Heart left ventricle (tissue), 16 donors: ENCODE data around the gene SLC6A18. TPM values are rescaled to one million over a fixed set of nuclear protein-coding genes. Genes with fewer than 3 reads are reported as not detected.

Source experiments
- ATAC-seq, 4 donors: fragments of 200-7000 bp; cut with Tn5 transposase; one replicate each; pipeline ENCODE4 v1.9.1; 2020 to 2022; ENCODE audit warnings: moderate library complexity in 4 of 4, mild to moderate bottlenecking in 3 of 4, moderate number of reproducible peaks in 1 of 4
- DNase-seq, 5 donors: peaks; one replicate each; pipeline ENCODE4 v3.0.0-alpha.2; 2020
- H3K27ac ChIP-seq, 12 donors: fragments of 200-600 bp; sonication (generic) in 4 of 12; one replicate each; pipeline versions ENCODE4 v1.5.0 to v1.8.0; 2016 to 2022; ENCODE audit warnings: mild to moderate bottlenecking in 2 of 12
- H3K27me3 ChIP-seq, 9 donors: fragments of 200-600 bp; sonication (generic) in 2 of 9; one replicate each; pipeline versions ENCODE4 v1.5.1 to v1.8.0; 2016 to 2022; ENCODE audit warnings: mild to moderate bottlenecking in 3 of 9
- H3K36me3 ChIP-seq, 9 donors: fragments of 200-600 bp; sonication (generic) in 2 of 9; one replicate each; pipeline versions ENCODE4 v1.5.0 to v1.8.0; 2018 to 2022; ENCODE audit warnings: mild to moderate bottlenecking in 2 of 9
- H3K4me1 ChIP-seq, 12 donors: fragments of 200-600 bp; sonication (generic) in 4 of 12; one replicate each; pipeline versions ENCODE4 v1.5.0 to v1.8.0; 2016 to 2022; ENCODE audit warnings: mild to moderate bottlenecking in 3 of 12
- H3K4me3 ChIP-seq, 12 donors: fragments of 200-600 bp; sonication (generic) in 4 of 12; one replicate each; pipeline versions ENCODE4 v1.5.0 to v1.8.0; 2017 to 2022; ENCODE audit warnings: mild to moderate bottlenecking in 9 of 12, moderate library complexity in 4 of 12
- H3K9me3 ChIP-seq, 12 donors: fragments of 200-600 bp; sonication (generic) in 4 of 12; one replicate each; pipeline versions ENCODE4 v1.5.0 to v1.8.0; 2016 to 2022; ENCODE audit warnings: mild to moderate bottlenecking in 1 of 12
- POLR2A ChIP-seq, 2 donors: fragments of 450-650 bp; IDR thresholded peaks; one replicate each; pipeline ENCODE4 v1.6.1; 2017; ENCODE audit warnings: antibody characterized with exemption in 2 of 2, mild to moderate bottlenecking in 2 of 2, moderate library complexity in 2 of 2
- WGBS, 4 donors: extraction: QIAGEN DNeasy Blood & Tissue Kit in 2 of 4; methylation state at CpG; one replicate each; pipeline versions ENCODE4 v1.1.5 to v1.1.7; 2013 to 2018; 5-methylcytosine and 5-hydroxymethylcytosine counted together
- intact Hi-C, 10 donors: fragments of 100-400 bp; cut with DNase I; formaldehyde crosslinking; loops; one replicate each; pipeline versions ENCODE4 v1.11.1 to v1.14.2; 2022
- polyA plus RNA-seq, 2 donors: library from polyadenylated mRNA; stranded (reverse); fragments of 200-250 nt; gene quantifications; one replicate each; pipeline ENCODE4 v1.2.3, GENCODE V29; 2013
- total RNA-seq, 9 donors: library from RNA; depleted of rRNA in 2 of 9; stranded (reverse); fragments of >200 nt in 2 of 9; fragmentation: NEBNext Ultra II Directional in 3 of 9; extraction: Animal tissue kit (Norgen Biotek cat#: 25700) in 3 of 9; gene quantifications; one replicate each; pipeline versions ENCODE4 v1.1.0 to v1.2.4, GENCODE V29; 2016 to 2023
- TF ChIP-seq, protein P1 (sequence below), 12 donors: fragments of 200-600 bp; sonication (generic) in 4 of 12; IDR thresholded peaks; one replicate each; pipeline versions ENCODE4 v1.5.0 to v1.8.0; 2018 to 2022; ENCODE audit warnings: antibody characterized with exemption in 12 of 12, mild to moderate bottlenecking in 5 of 12
- donor health status: ischemic (EF 13 %, LVEDD 7.1; RV severe dilation, severe dysfunction).
- donor health status: healthy with polysubstance abuse.
- donor health status: DM: no; HTN: yes; CAD: no.
- donor health status: DM: no; HTN: no; CAD: no.
- donor health status: ischemic (EF 25% LVEDD 6.9; RV normal size, moderate dysfunction).
- donor health status: ischemic (EF 25% LVEDD 5.7; RV mildly dilated, moderate dysfunction).
- donor health status: healthy.
- donor health status: DM: yes; HTN: yes; CAD: no.
- donor health status: ischemic (EF 35%, LVEDD 5.7; RV mildly dilated, moderate dysfunction).
- donor health status: nonischemic (EF 11% LVEDD 7.7; RV severe dilation, severe dysfunction).
- donor health status: DM: yes; HTN: yes; CAD: no.
- donor health status: PGD.
- donor health status: ischemic (EF 29% LVEDD 5.4; RV normal size, mild dysfunction).
- donor health status: nonischemic (EF 23%, LVEDD 6.1; RV moderate dilation, normal function).

The SLC6A18 gene
- total and polyA plus RNA-seq, 11 donors = not detected

DNA sequence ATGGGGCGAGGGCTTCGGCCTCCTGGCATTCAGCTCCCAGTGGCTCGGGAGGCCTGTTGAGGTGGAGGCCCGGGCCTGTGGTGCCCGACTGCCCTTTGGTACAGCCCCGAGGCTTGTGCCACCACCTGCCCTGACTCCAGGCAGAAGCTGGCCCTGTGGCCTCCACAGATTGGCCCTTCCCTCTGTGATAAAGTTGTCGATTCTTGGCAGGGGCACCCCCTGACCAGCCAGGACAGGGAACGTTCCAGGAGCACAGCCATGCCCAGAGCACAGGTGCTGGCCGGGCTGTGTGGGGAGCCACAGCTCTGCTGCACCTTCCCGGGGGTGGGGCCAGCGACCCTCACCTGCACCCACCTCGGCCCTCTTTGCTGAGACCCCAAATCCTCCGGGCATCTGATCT is 32.7 kb downstream of the SLC6A18 start:
- Histone ChIP-seq H3K4me1 (no peaks in the 10 kb centered on the region), H3K9me3 (peaks cover 0 to 22% (median 10%) of the 10 kb centered on the region in 12 donors), H3K36me3 (no peaks in the 10 kb centered on the region), H3K4me3 (no peak overlapping the region), H3K27ac (no peak overlapping the region), H3K27me3 (peaks cover 0 to 11% (median 0%) of the 10 kb centered on the region in 9 donors)
- DNase-seq = no peak
- intact Hi-C loops = no loop called here
- ATAC-seq = no peak
- 77 to 84% (median 83%) methylated on average over 9 to 13 of the region's 13 CpGs for WGBS, 4 donors
- TF ChIP-seq, protein P1, sequence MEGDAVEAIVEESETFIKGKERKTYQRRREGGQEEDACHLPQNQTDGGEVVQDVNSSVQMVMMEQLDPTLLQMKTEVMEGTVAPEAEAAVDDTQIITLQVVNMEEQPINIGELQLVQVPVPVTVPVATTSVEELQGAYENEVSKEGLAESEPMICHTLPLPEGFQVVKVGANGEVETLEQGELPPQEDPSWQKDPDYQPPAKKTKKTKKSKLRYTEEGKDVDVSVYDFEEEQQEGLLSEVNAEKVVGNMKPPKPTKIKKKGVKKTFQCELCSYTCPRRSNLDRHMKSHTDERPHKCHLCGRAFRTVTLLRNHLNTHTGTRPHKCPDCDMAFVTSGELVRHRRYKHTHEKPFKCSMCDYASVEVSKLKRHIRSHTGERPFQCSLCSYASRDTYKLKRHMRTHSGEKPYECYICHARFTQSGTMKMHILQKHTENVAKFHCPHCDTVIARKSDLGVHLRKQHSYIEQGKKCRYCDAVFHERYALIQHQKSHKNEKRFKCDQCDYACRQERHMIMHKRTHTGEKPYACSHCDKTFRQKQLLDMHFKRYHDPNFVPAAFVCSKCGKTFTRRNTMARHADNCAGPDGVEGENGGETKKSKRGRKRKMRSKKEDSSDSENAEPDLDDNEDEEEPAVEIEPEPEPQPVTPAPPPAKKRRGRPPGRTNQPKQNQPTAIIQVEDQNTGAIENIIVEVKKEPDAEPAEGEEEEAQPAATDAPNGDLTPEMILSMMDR (IDR thresholded peaks at IDR 0.05) = no peak
- no peak for TF ChIP-seq POLR2A (IDR thresholded peaks at IDR 0.05)

DNA sequence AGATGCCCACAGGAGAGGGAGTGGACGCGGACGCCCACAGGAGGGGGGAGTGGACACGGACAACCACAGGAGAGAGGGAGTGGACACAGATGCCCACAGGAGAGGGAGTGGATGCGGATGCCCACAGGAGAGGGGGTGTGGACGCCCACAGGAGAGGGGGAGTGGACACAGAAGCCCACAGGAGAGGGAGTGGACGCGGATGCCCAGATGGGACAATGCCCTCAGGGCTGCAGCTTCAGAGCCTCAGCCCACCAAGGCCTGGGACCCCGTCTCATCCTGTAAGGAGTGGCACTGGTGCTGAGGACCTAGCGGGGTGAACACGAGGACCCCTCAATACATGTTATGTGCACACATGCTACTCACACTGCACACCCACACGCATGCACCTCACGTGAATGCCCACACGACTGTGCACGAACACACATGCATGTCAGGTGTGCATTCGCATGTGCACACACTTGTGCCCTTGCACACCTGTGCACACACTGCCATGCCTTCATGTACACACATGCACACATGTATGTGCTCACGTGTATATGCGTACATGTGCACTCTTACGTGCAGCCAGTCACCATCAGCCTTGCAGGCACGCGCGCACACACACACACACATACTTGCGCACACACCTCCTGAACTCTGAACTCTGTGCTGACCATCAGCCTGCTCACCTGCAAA is 34.8 kb downstream of the SLC6A18 start:
- no peak overlapping the region for H3K4me3 ChIP-seq
- peaks cover 0 to 33% (median 12%) of the 10 kb centered on the region in 12 donors for H3K9me3 ChIP-seq
- intact Hi-C loops = no loop called here
- H3K27me3 ChIP-seq = no peaks in the 10 kb centered on the region
- 92 to 94% (median 93%) methylated on average over 23 of the region's 23 CpGs for WGBS, 4 donors
- no peaks in the 10 kb centered on the region for H3K36me3 ChIP-seq
- no peak for TF ChIP-seq POLR2A (IDR thresholded peaks at IDR 0.05)
- TF ChIP-seq, protein P1 (IDR thresholded peaks at IDR 0.05) = no peak
- ATAC-seq = no peak
- no peak overlapping the region for H3K27ac ChIP-seq
- DNase-seq = no peak
- H3K4me1 ChIP-seq = no peaks in the 10 kb centered on the region

DNA sequence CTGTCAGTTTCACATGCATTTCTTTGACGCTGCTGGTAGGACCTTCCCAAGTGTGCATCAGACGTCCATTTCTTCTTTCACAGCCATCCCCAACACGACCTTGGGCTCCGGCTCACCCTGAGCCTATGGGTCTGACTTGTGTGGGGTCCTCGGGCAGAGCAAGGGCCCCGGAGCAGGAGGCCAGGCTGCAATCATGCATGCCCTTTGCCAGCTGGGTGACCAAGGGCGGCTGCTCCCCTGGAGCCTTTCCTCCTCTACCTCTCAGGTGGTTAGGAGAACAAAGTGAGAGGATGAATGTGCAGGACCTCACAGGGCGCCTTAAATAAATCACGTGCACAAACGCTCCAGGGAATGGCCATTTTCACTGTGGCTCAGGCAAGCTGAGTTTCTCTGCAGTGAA is 36.5 kb downstream of the SLC6A18 start:
- DNase-seq (no peak), ATAC-seq (no peak)
- WGBS, 4 donors = 86 to 89% (median 87%) methylated on average over 10 of the region's 10 CpGs
- Histone ChIP-seq H3K4me3 (no peak overlapping the region), H3K9me3 (peaks cover 0 to 33% (median 12%) of the 10 kb centered on the region in 12 donors), H3K27me3 (no peaks in the 10 kb centered on the region), H3K4me1 (no peaks in the 10 kb centered on the region), H3K27ac (no peak overlapping the region), H3K36me3 (no peaks in the 10 kb centered on the region)
- intact Hi-C loops = no loop called here
- no peak for TF ChIP-seq POLR2A (IDR thresholded peaks at IDR 0.05)
- TF ChIP-seq, protein P1 (IDR thresholded peaks at IDR 0.05) = no peak

DNA sequence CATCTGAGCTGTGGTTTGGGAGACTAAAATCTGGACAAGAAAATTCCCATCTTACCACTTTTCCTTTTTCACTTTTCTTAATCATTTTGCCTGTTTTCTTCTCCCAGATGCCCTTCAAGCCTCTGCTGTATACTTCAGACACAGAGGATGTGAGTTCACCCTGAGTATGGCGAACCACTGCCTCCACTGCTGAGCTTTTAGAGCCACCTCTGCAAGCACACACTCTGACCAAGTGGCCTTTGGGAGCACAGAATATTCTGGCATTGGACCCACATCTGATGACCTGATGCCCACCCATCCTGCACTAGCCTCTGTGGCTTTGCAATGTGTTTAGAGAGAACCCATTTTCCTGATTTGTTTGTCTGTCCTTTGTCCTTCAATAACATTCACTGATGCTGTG is 37.2 kb downstream of the SLC6A18 start:
- H3K36me3 ChIP-seq = no peaks in the 10 kb centered on the region
- H3K27me3 ChIP-seq = no peaks in the 10 kb centered on the region
- WGBS, 4 donors = 87 to 100% (median 89%) methylated on average over 1 of the region's 1 CpG
- ATAC-seq = no peak
- no peak for DNase-seq
- no peak overlapping the region for H3K4me3 ChIP-seq
- H3K4me1 ChIP-seq = no peaks in the 10 kb centered on the region
- no peak for TF ChIP-seq POLR2A (IDR thresholded peaks at IDR 0.05)
- TF ChIP-seq, protein P1 (IDR thresholded peaks at IDR 0.05) = no peak
- no peak overlapping the region for H3K27ac ChIP-seq
- intact Hi-C loops = no loop called here
- H3K9me3 ChIP-seq = peaks cover 0 to 33% (median 12%) of the 10 kb centered on the region in 12 donors
